HepG2 (cell line): ENCODE data around the gene PSORS1C1. TPM values are rescaled to one million over a fixed set of nuclear protein-coding genes. Genes with fewer than 3 reads are reported as not detected.
A peak's percentile ranks its signal among the peaks of the same experiment; 100 is the strongest.

Experiments
- AGO1 ChIP-seq: fragments of 200-400 bp; formaldehyde crosslinking; IDR thresholded peaks from 2 replicates; pipeline ENCODE4 v1.6.1; 2017; ENCODE audit warnings: mild to moderate bottlenecking, low read depth, low read length, moderate library complexity; ENCODE audit not compliant: poor library complexity, severe bottlenecking
- AHR ChIP-seq: IDR thresholded peaks from 2 replicates; pipeline ENCODE4 v1.6.1; 2018; ENCODE audit warnings: missing genetic modification reagents, missing compliant biosample characterization
- ARNT ChIP-seq: fragments of 450-650 bp; IDR thresholded peaks from 2 replicates; pipeline ENCODE4 v1.6.1; 2017
- ATF6 ChIP-seq: sonication (generic); formaldehyde crosslinking; conservative IDR thresholded peaks from 2 replicates; pipeline ENCODE4 v1.4.0; 2020; ENCODE audit warnings: missing genetic modification reagents
- BCL6 ChIP-seq: IDR thresholded peaks from 2 replicates; pipeline ENCODE4 v1.6.1; 2016; ENCODE audit warnings: missing genetic modification reagents, missing compliant biosample characterization
- EEA1 ChIP-seq: sonication (generic); formaldehyde crosslinking; IDR thresholded peaks from 2 replicates; pipeline ENCODE4 v1.5.1; 2020; ENCODE audit warnings: mild to moderate bottlenecking, missing genetic modification reagents, borderline replicate concordance
- HDAC1 ChIP-seq: sonication (generic); formaldehyde crosslinking; IDR thresholded peaks from 2 replicates; pipeline ENCODE4 v1.5.1; 2020; ENCODE audit warnings: mild to moderate bottlenecking, missing genetic modification reagents
- HNRNPL ChIP-seq: fragments of 200-400 bp; formaldehyde crosslinking; IDR thresholded peaks from 2 replicates; pipeline ENCODE4 v1.6.1; 2017; ENCODE audit warnings: mild to moderate bottlenecking, low read depth, low read length
- HOXA9 ChIP-seq: sonication (generic); formaldehyde crosslinking; IDR thresholded peaks from 2 replicates; pipeline ENCODE4 v1.8.1; 2022; ENCODE audit warnings: missing genetic modification reagents, mild to moderate bottlenecking, moderate library complexity, borderline replicate concordance
- KLF9 ChIP-seq: IDR thresholded peaks from 2 replicates; pipeline ENCODE4 v1.6.1; 2016; ENCODE audit warnings: low read depth
- KMT2A ChIP-seq: sonication (generic); formaldehyde crosslinking; IDR thresholded peaks from 2 replicates; pipeline ENCODE4 v1.4.0; 2020; ENCODE audit warnings: missing genetic modification reagents
- MATR3 ChIP-seq: sonication (generic); formaldehyde crosslinking; IDR thresholded peaks from 2 replicates; pipeline ENCODE4 v1.4.0; 2020; ENCODE audit warnings: missing genetic modification reagents
- MIER3 ChIP-seq: IDR thresholded peaks from 2 replicates; pipeline ENCODE4 v1.6.1; 2016; ENCODE audit warnings: missing compliant biosample characterization, borderline replicate concordance
- MTA1 ChIP-seq: sonication (generic); formaldehyde crosslinking; IDR thresholded peaks from 2 replicates; pipeline ENCODE4 v1.4.0; 2020; ENCODE audit warnings: missing genetic modification reagents, mild to moderate bottlenecking, borderline replicate concordance
- SYNCRIP ChIP-seq: fragments of 200-400 bp; formaldehyde crosslinking; IDR thresholded peaks from 2 replicates; pipeline ENCODE4 v1.6.1; 2018; ENCODE audit warnings: mild to moderate bottlenecking, low read depth, low read length; ENCODE audit not compliant: insufficient read depth
- ZFP37 ChIP-seq: sonication (generic); formaldehyde crosslinking; IDR thresholded peaks from 2 replicates; pipeline ENCODE4 v1.4.0; 2020; ENCODE audit warnings: missing genetic modification reagents, borderline replicate concordance
- ZNF652 ChIP-seq: IDR thresholded peaks from 2 replicates; pipeline ENCODE4 v1.6.1; 2016; ENCODE audit warnings: low read depth, borderline replicate concordance
- ZNF7 ChIP-seq: IDR thresholded peaks from 2 replicates; pipeline ENCODE4 v1.6.1; 2016; ENCODE audit warnings: missing biosample characterization, missing genetic modification reagents
- ZNF710 ChIP-seq: sonication (generic); formaldehyde crosslinking; IDR thresholded peaks from 2 replicates; pipeline ENCODE4 v1.5.0; 2020; ENCODE audit warnings: mild to moderate bottlenecking, missing genetic modification reagents, borderline replicate concordance
- ZNF792 ChIP-seq: IDR thresholded peaks from 2 replicates; pipeline ENCODE4 v1.6.1; 2016
- ZSCAN22 ChIP-seq: sonication (generic); formaldehyde crosslinking; IDR thresholded peaks from 2 replicates; pipeline ENCODE4 v1.4.0; 2020; ENCODE audit warnings: mild to moderate bottlenecking, missing genetic modification reagents
- ZSCAN29 ChIP-seq: sonication (generic); formaldehyde crosslinking; conservative IDR thresholded peaks from 2 replicates; pipeline ENCODE4 v1.4.0; 2020; ENCODE audit warnings: mild to moderate bottlenecking, missing genetic modification reagents
- polyA plus RNA-seq, 8 experiments: library from polyadenylated mRNA; depleted of rRNA in 3 of 8; stranded (reverse) in 7 of 8; unstranded in 1 of 8; fragments of >200 nt; fragmentation: Illumina TruSeq in 4 of 8; extraction: Trizol in 4 of 8; gene quantifications; 2 replicates each; pipeline versions ENCODE4 v1.2.1 to v1.2.3, GENCODE V29; 2011 to 2016; ENCODE audit warnings: low read depth in 4 of 8, missing spikeins in 1 of 8, mixed read lengths in 1 of 8; ENCODE audit not compliant: insufficient read depth in 1 of 8
- total RNA-seq, 5 experiments: library from RNA; depleted of rRNA; stranded (reverse); fragments of >200 nt; fragmentation: Illumina TruSeq; extraction: Trizol; gene quantifications; 2 replicates each; pipeline ENCODE4 v1.2.3, GENCODE V29; 2016; ENCODE audit warnings: low read depth in 1 of 5
- TF ChIP-seq, protein P1 (sequence below): sonication (generic); formaldehyde crosslinking; conservative IDR thresholded peaks from 2 replicates; pipeline ENCODE4 v1.4.0; 2020; ENCODE audit warnings: mild to moderate bottlenecking, missing genetic modification reagents, moderate library complexity
- TF ChIP-seq, protein P2 (sequence below): IDR thresholded peaks from 2 replicates; pipeline ENCODE4 v1.6.1; 2016; ENCODE audit warnings: low read depth, borderline replicate concordance

The PSORS1C1 gene
- total and polyA plus RNA-seq, 2 of the 13 experiments (the other 11 are each of a cell fraction or from before 2014, with no cell fraction given): 0.01 to 0.02 TPM

- TF ChIP-seq HOXA9 (no peak), KLF9 (0 out of 2 replicates have a peak, but pooled peaks have one; percentile 58), SYNCRIP (no peak), MATR3 (CRISPR knock-in tag) (no peak), KMT2A (CRISPR knock-in tag) (peak; percentile 94), ZFP37 (no peak), MTA1 (CRISPR knock-in tag) (peak; percentile 97), BCL6 (no peak; the same call in none of the 2 replicates), HDAC1 (peak; percentile 94), ZNF792 (peak; percentile 52; the same call in 1 of the 2 replicates), ZSCAN29 (peak; percentile 71; the same call in 1 of the 2 replicates), ARNT (no peak), HNRNPL (0 out of 2 replicates have a peak, but pooled peaks have one; percentile 52), AHR (CRISPR knock-in tag) (no peak; the same call in 1 of the 2 replicates), ZNF652 (CRISPR knock-in tag) (no peak), AGO1 (no peak), ZSCAN22 (CRISPR knock-in tag) (no peak), MIER3 (CRISPR knock-in tag) (no peak; the same call in 1 of the 2 replicates), ZNF710 (CRISPR knock-in tag) (no peak; the same call in 1 of the 2 replicates), ATF6 (CRISPR knock-in tag) (no peak), EEA1 (no peak), ZNF7 (CRISPR knock-in tag) (peak; percentile 40; the same call in 1 of the 2 replicates)
- TF ChIP-seq, protein P1, sequence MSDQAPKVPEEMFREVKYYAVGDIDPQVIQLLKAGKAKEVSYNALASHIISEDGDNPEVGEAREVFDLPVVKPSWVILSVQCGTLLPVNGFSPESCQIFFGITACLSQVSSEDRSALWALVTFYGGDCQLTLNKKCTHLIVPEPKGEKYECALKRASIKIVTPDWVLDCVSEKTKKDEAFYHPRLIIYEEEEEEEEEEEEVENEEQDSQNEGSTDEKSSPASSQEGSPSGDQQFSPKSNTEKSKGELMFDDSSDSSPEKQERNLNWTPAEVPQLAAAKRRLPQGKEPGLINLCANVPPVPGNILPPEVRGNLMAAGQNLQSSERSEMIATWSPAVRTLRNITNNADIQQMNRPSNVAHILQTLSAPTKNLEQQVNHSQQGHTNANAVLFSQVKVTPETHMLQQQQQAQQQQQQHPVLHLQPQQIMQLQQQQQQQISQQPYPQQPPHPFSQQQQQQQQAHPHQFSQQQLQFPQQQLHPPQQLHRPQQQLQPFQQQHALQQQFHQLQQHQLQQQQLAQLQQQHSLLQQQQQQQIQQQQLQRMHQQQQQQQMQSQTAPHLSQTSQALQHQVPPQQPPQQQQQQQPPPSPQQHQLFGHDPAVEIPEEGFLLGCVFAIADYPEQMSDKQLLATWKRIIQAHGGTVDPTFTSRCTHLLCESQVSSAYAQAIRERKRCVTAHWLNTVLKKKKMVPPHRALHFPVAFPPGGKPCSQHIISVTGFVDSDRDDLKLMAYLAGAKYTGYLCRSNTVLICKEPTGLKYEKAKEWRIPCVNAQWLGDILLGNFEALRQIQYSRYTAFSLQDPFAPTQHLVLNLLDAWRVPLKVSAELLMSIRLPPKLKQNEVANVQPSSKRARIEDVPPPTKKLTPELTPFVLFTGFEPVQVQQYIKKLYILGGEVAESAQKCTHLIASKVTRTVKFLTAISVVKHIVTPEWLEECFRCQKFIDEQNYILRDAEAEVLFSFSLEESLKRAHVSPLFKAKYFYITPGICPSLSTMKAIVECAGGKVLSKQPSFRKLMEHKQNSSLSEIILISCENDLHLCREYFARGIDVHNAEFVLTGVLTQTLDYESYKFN (CRISPR knock-in tag): peak; percentile 76
- TF ChIP-seq, protein P2, sequence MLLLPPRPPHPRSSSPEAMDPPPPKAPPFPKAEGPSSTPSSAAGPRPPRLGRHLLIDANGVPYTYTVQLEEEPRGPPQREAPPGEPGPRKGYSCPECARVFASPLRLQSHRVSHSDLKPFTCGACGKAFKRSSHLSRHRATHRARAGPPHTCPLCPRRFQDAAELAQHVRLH: peak; percentile 91; the same call in 1 of the 2 replicates
Observed at GRCh38 chr6:31186052-31186734, 71.6 kb downstream of the PSORS1C1 start (continued).
